ENCODE results near the gene TUT4. TPM values are rescaled to one million over a fixed set of nuclear protein-coding genes. Genes with fewer than 3 reads are reported as not detected.

TUT4 gene
- polyA plus RNA-seq, 4 donors: 66.8 to 119 (median 80.4) TPM

- DNase-seq (ENCODE audit: low read depth in 4 of 4, low spot score in 3 of 4): no peak
These were observed 10.7 kb downstream of the TUT4 start for GRCh38 chr1:52542085-52542688.

- DNase-seq (ENCODE audit: low read depth in 4 of 4, low spot score in 3 of 4): no peak
These were observed 17.7 kb downstream of the TUT4 start for GRCh38 chr1:52534928-52535764.

GRCh38 chr1:52533713-52534112, 19.2 kb downstream of the TUT4 start:
- no peak for DNase-seq (ENCODE audit: low read depth in 4 of 4, low spot score in 3 of 4)

- DNase-seq (ENCODE audit: low read depth in 4 of 4, low spot score in 3 of 4): no peak
These were observed 20.1 kb downstream of the TUT4 start for GRCh38 chr1:52532731-52533327.

GRCh38 chr1:52532247-52532646, 20.6 kb downstream of the TUT4 start:
- DNase-seq (ENCODE audit: low read depth in 4 of 4, low spot score in 3 of 4): no peak

GRCh38 chr1:52531249-52531872, 21.5 kb downstream of the TUT4 start:
- no peak for DNase-seq (ENCODE audit: low read depth in 4 of 4, low spot score in 3 of 4)

- no peak for DNase-seq (ENCODE audit: low read depth in 4 of 4, low spot score in 3 of 4)
These were observed 22.2 kb downstream of the TUT4 start for GRCh38 chr1:52530563-52531144.

GRCh38 chr1:52523376-52523775, 29.5 kb downstream of the TUT4 start:
- DNase-seq (ENCODE audit: low read depth in 4 of 4, low spot score in 3 of 4): no peak

- DNase-seq (ENCODE audit: low read depth in 4 of 4, low spot score in 3 of 4): no peak
These were observed 32.7 kb downstream of the TUT4 start for GRCh38 chr1:52520148-52520547.

GRCh38 chr1:52518962-52519361, 33.9 kb downstream of the TUT4 start:
- no peak for DNase-seq (ENCODE audit: low read depth in 4 of 4, low spot score in 3 of 4)

GRCh38 chr1:52511851-52512615, 40.9 kb downstream of the TUT4 start:
- no peak for DNase-seq (ENCODE audit: low read depth in 4 of 4, low spot score in 3 of 4)

GRCh38 chr1:52511439-52511838, 41.5 kb downstream of the TUT4 start:
- DNase-seq (ENCODE audit: low read depth in 4 of 4, low spot score in 3 of 4): no peak

GRCh38 chr1:52506920-52507546, 45.9 kb downstream of the TUT4 start:
- DNase-seq (ENCODE audit: low read depth in 4 of 4, low spot score in 3 of 4): no peak

- DNase-seq (ENCODE audit: low read depth in 4 of 4, low spot score in 3 of 4): no peak
These were observed 46.5 kb downstream of the TUT4 start for GRCh38 chr1:52506349-52506748.

GRCh38 chr1:52504720-52505119, 48.2 kb downstream of the TUT4 start:
- no peak for DNase-seq (ENCODE audit: low read depth in 4 of 4, low spot score in 3 of 4)

- no peak for DNase-seq (ENCODE audit: low read depth in 4 of 4, low spot score in 3 of 4)
These were observed 49.2 kb downstream of the TUT4 start for GRCh38 chr1:52503706-52504105.

- no peak for DNase-seq (ENCODE audit: low read depth in 4 of 4, low spot score in 3 of 4)
These were observed 50.1 kb downstream of the TUT4 start for GRCh38 chr1:52502789-52503188.

- DNase-seq (ENCODE audit: low read depth in 4 of 4, low spot score in 3 of 4): no peak
These were observed 65.3 kb downstream of the TUT4 start for GRCh38 chr1:52487632-52488031.

- no peak for DNase-seq (ENCODE audit: low read depth in 4 of 4, low spot score in 3 of 4)
These were observed 70.4 kb downstream of the TUT4 start for GRCh38 chr1:52482326-52483004.
